Measurements from ENCODE around the gene BMERB1. TPM values are rescaled to one million over a fixed set of nuclear protein-coding genes. Genes with fewer than 3 reads are reported as not detected.

BMERB1 gene
- total and polyA plus RNA-seq, 9 of the 15 experiments (the other 6 are each of a cell fraction or from before 2014, with no cell fraction given), result 0.29 to 2.9 (median 0.94) TPM

DNA sequence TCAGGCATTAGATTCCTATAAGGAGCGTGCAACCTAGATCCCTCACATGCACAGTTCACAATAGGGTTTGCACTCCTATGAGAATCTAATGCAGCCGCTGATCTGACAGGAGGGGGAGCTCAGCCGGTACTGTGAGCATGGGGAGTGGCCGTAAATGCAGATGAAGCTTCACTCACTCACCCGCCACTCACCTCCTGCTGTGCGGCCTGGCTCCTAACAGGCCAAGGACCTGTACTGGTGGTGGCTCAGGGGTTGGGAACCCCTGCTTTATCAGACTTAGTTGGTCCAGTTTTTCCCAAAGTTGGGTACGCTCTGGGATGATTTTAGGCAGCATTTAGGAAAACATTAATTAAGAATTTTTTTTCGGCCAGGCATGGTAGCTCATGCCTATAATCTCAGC lies 104.8 kb downstream of the BMERB1 start (continued):
- TF ChIP-seq, protein P1, sequence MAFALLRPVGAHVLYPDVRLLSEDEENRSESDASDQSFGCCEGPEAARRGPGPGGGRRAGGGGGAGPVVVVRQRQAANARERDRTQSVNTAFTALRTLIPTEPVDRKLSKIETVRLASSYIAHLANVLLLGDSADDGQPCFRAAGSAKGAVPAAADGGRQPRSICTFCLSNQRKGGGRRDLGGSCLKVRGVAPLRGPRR (CRISPR knock-in tag; IDR thresholded peaks at IDR 0.05), result no peak
- TF ChIP-seq MEIS2 (IDR thresholded peaks at IDR 0.05; ENCODE audit: partially characterized antibody) (peak; percentile 74), CBX5 (IDR thresholded peaks at IDR 0.05; ENCODE audit: borderline replicate concordance, low read depth) (no peak), SUPT5H (IDR thresholded peaks at IDR 0.05) (no peak), ZFPM2 (CRISPR knock-in tag; IDR thresholded peaks at IDR 0.05) (no peak), ARID3A (IDR thresholded peaks at IDR 0.05; ENCODE audit: borderline replicate concordance, low read depth, low read length) (no peak), SLC30A9 (CRISPR knock-in tag; IDR thresholded peaks at IDR 0.05) (no peak), ZNF551 (CRISPR knock-in tag; IDR thresholded peaks at IDR 0.05) (no peak), MITF (IDR thresholded peaks at IDR 0.05) (no peak), TAF9B (IDR thresholded peaks at IDR 0.05; ENCODE audit: partially characterized antibody) (no peak), ZNF384 (IDR thresholded peaks at IDR 0.05; ENCODE audit: low read depth, low read length) (no peak), CREB1 (IDR thresholded peaks at IDR 0.05) (no peak), CREB1 (CRISPR knock-in tag; IDR thresholded peaks at IDR 0.05) (no peak), STAT5A (IDR thresholded peaks at IDR 0.05; ENCODE audit: borderline replicate concordance, low read length) (no peak), RAD21 (CRISPR knock-in tag; conservative IDR thresholded peaks at IDR 0.05 in 1 of 2, IDR thresholded peaks at IDR 0.05 in 1 of 2) (peak; percentile 17 to 63; a peak in 2 of 4 replicates), TAF7 (tag; IDR thresholded peaks at IDR 0.05) (no peak), SIN3B (IDR thresholded peaks at IDR 0.05; ENCODE audit: low read depth) (no peak), ATF3 (IDR thresholded peaks at IDR 0.05) (no peak), ATF3 (CRISPR knock-in tag; conservative IDR thresholded peaks at IDR 0.05) (no peak), HMG20B (CRISPR knock-in tag; IDR thresholded peaks at IDR 0.05) (no peak)
- TF ChIP-seq, protein P2, sequence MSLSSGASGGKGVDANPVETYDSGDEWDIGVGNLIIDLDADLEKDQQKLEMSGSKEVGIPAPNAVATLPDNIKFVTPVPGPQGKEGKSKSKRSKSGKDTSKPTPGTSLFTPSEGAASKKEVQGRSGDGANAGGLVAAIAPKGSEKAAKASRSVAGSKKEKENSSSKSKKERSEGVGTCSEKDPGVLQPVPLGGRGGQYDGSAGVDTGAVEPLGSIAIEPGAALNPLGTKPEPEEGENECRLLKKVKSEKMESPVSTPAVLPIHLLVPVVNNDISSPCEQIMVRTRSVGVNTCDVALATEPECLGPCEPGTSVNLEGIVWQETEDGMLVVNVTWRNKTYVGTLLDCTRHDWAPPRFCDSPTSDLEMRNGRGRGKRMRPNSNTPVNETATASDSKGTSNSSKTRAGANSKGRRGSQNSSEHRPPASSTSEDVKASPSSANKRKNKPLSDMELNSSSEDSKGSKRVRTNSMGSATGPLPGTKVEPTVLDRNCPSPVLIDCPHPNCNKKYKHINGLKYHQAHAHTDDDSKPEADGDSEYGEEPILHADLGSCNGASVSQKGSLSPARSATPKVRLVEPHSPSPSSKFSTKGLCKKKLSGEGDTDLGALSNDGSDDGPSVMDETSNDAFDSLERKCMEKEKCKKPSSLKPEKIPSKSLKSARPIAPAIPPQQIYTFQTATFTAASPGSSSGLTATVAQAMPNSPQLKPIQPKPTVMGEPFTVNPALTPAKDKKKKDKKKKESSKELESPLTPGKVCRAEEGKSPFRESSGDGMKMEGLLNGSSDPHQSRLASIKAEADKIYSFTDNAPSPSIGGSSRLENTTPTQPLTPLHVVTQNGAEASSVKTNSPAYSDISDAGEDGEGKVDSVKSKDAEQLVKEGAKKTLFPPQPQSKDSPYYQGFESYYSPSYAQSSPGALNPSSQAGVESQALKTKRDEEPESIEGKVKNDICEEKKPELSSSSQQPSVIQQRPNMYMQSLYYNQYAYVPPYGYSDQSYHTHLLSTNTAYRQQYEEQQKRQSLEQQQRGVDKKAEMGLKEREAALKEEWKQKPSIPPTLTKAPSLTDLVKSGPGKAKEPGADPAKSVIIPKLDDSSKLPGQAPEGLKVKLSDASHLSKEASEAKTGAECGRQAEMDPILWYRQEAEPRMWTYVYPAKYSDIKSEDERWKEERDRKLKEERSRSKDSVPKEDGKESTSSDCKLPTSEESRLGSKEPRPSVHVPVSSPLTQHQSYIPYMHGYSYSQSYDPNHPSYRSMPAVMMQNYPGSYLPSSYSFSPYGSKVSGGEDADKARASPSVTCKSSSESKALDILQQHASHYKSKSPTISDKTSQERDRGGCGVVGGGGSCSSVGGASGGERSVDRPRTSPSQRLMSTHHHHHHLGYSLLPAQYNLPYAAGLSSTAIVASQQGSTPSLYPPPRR (CRISPR knock-in tag; IDR thresholded peaks at IDR 0.05; ENCODE audit: borderline replicate concordance), result no peak

All from K562 (cell line).